UCSD-AML1 (cell line): ENCODE data around the gene TMEM181.
"Not testable (repeated sequence)": the region's sequence is repeated elsewhere in the genome, so short reads cannot be mapped to it uniquely, and the experiment has no call there.

ENCODE experiments used
- DNase-seq: peaks from one replicate; lab custom pipeline; 2025; ENCODE audit not compliant: unreplicated experiment; lab: John Stamatoyannopoulos, UW

TMEM181 gene, protein sequence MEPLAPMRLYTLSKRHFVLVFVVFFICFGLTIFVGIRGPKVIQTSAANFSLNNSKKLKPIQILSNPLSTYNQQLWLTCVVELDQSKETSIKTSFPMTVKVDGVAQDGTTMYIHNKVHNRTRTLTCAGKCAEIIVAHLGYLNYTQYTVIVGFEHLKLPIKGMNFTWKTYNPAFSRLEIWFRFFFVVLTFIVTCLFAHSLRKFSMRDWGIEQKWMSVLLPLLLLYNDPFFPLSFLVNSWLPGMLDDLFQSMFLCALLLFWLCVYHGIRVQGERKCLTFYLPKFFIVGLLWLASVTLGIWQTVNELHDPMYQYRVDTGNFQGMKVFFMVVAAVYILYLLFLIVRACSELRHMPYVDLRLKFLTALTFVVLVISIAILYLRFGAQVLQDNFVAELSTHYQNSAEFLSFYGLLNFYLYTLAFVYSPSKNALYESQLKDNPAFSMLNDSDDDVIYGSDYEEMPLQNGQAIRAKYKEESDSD

GRCh38 chr6:158559895-158560835, at the start of gene TMEM181:
Gene TMEM181, plus strand, starts transcription at chr6:158560091. Its CDS starts 134 bp downstream, at chr6:158560225.
- peak; percentile 90 for DNase-seq

- DNase-seq: no peak
Observed at GRCh38 chr6:158512809-158513208, 47.1 kb upstream of the TMEM181 start.

DNA sequence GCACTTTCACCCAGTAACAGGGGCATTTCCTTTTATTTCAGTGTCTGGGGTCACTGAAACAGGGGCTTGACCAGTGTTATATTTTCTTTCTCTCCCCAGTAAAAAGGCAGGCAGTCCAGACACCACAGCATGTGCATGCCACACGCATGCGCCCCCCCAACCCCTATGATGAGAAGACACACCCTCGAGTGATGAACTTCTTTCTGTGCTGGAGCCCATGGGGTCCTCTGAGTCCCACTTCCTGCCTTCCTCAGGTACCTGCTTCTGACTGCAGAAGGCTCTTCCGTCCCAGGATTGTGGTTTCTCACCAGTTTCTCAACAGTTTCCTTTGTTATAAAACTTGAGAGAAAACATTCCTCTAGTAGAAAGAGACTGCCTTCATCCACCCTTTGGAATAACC, 45.7 kb upstream of the TMEM181 start:
- no peak for DNase-seq

- DNase-seq: no peak
Observed at GRCh38 chr6:158514991-158515390, 44.9 kb upstream of the TMEM181 start.

- no peak for DNase-seq
Observed at GRCh38 chr6:158516098-158516497, 43.8 kb upstream of the TMEM181 start.

- DNase-seq: no peak
Observed at GRCh38 chr6:158517038-158517437, 42.9 kb upstream of the TMEM181 start.

GRCh38 chr6:158517581-158517980, 42.3 kb upstream of the TMEM181 start:
- no peak for DNase-seq

GRCh38 chr6:158518191-158519127, 41.4 kb upstream of the TMEM181 start:
- DNase-seq: peak; percentile 52

DNA sequence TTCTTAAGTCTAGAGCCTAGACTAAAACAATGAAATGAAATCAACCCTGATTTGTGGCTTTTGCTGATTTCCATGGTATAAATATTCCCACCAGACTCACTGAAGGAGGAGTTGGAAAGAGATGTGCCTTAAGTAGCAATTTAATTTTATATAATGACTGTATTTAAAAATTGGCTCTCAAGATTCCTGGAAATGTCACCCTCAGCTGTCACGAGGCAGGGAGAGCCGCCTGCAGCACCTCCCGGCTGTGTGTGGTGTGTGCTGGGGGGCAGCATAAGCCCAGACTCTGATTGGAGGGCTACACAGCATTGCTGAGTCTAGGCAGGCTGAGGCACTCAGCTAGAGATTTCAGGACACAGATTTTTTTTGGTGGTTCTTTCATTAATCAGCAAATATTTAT, 40.6 kb upstream of the TMEM181 start:
- DNase-seq: no peak

GRCh38 chr6:158519761-158520160, 40.1 kb upstream of the TMEM181 start:
- no peak for DNase-seq

- DNase-seq: not testable (repeated sequence)
Observed at GRCh38 chr6:158520975-158521374, 38.9 kb upstream of the TMEM181 start.

DNA sequence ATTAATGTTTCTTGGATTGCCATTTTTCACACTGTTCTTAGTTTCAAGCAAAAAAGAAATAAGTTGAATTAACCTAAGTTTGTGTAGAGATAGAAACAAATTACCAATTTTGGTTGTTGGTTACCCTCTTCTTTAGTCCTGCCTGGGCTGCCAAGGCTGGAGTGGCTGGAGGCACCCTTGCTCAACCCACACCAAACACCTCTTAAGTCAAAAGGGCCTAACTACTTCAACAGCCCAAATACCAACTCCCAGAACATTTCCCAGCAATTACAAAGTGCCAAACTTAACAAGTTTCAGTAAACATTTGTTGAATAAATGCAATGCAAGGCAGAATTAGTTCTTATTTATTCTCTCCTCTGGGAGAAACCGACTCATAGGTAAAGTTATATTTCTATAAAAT, 38.1 kb upstream of the TMEM181 start:
- DNase-seq: no peak

GRCh38 chr6:158522616-158523015, 37.3 kb upstream of the TMEM181 start:
- DNase-seq: no peak

- DNase-seq: no peak
Observed at GRCh38 chr6:158524311-158524710, 35.6 kb upstream of the TMEM181 start.

- not testable (repeated sequence) for DNase-seq
Observed at GRCh38 chr6:158527858-158528257, 32.0 kb upstream of the TMEM181 start.

DNA sequence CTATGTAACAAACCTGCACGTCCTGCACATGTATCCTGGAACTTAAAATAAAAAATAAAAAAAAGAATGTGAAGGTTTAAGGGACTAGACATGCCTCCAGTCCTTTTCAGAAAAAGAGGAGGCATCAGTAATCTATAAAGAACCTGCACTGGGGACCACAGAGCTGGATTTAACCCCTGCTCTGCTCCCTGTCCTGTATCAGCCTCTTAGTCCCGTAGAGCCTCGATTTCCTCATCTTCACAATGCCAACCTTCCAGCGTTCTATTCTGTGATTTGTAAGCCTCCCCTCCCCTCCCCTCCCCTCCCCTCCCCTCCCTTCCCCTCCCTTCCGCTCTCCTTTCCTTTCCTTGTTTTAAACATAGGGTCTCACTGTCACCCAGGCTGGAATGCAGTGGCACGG, 31.1 kb upstream of the TMEM181 start:
- DNase-seq: no peak

DNA sequence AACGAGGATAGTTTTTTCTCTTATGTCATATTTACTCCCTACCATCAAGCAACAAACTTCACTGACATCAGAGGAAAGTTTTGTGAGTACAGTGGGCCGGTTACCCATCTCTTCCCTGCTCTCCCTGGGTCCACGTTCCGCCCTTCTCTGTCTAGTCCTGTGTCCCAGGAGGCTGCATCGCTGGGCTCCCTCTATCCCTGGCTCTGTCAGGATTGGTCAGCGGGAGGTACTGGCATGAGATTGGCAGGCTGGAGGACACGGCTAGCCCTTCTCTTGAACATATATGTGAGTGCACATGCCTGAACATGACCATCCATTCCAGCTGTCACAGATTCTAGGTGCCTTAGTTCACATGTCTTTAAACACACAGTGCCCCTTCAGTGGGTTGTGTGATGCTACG, 30.3 kb upstream of the TMEM181 start:
- DNase-seq: no peak

- DNase-seq: no peak
Observed at GRCh38 chr6:158531566-158531965, 28.3 kb upstream of the TMEM181 start.

- DNase-seq: no peak
Observed at GRCh38 chr6:158531970-158532369, 27.9 kb upstream of the TMEM181 start.

DNA sequence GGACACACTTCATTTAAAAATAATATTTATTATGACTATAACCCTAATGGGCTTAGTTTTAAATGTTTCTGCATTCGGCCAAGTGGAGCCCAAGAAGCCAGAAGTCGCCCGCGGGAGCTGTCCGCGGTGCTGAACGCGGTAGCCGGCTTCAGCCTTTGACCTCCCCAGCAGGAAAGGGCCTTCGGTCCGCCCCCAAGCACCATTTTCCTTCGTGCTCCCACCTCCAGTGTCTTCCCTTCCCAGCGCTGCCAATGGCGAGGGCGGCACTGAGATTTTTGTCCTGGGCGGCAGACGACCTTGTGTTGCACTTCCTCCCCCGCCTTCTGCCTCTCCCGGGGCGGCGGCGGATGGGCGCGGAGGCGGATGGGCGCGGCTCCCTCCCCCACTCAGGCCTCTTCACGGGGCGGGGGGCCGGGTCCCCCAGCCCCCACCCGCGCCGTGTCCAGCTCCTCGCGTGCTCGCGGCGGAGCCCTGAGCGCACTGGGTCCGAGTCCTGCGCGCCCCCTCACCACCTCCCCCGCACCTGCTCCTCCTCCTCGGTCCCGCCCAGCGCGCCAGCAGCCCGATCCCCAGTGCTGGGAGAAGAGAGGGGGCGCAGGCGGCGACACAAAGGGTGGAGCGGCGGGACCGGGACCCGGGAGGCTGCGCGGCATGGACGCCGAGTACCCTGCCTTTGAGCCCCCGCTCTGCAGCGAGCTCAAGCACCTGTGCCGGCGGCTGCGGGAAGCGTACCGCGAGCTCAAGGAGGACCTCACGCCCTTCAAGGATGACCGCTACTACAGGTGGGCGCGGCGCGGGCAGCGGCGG, 23.6 kb upstream of the TMEM181 start:
- DNase-seq: peak; percentile 79
